HG02588 (cell line): Measurements from ENCODE around the gene FEM1B.

Source experiments
- ATAC-seq: cut with Tn5 transposase; IDR thresholded peaks from one replicate; pipeline ENCODE4 v1.9.1; 2021; ENCODE audit warnings: mild to moderate bottlenecking, moderate library complexity; ENCODE audit not compliant: unreplicated experiment

Gene FEM1B

DNA sequence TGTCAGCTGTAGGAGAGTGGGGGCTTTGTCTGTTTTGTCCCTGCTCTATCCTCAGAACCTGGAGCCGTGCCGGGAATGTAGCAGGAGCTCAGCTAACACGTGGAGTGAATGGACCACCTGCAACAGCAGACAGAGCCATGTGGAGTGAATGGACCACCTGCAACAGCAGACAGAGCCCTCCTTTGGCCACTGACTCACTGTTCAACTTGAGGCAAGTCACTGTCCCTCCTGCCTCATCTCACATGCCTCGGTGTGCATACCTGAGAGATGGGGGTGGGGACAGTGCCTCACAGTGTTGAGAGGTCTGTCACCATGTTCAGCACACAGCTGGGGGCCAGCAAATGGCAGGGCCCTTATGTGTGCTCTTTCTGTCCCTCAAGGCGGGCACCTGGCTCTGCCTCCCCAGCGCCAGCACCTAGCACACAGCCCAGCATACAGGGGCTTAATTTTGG, 27.9 kb downstream of the FEM1B start:
- no peak for ATAC-seq

DNA sequence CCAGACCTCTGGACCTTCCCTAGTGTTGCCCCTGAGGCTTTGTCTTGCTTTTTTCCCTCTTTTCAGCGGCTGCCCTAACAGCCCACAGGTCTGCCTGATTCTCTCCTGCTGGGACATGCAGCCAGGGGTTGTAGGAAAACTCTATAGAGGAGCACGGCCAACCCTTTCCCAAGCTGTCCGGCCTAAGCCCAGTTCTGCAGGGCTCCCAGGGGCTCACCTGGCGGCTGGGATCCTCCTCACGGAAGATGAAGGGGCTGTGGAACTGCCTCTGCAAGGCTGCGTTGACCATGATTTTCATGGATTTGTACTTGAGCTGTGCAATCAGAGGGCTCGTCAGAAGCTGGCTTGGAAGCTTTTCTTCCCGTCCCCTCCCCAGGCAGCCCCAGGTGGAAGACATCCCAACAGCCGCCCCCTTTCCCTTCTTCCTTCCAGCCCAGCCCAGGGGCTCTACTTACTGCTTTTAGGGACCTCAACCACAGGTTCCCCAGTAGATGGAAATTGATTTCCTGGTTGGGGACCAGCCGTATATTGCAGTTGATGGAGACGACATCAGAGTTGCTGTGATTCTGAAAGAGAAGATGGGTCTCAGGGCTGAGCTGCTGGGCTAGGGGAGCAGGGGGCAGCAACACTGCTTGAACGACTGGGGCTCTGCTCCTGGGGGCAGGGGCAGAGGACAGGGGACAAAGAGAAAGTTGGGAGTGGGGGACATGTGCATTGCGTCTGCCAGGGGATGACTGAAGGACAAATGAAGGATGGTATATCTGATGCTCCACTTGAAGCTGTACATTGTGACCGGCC, 29.8 kb downstream of the FEM1B start:
- no peak for ATAC-seq

DNA sequence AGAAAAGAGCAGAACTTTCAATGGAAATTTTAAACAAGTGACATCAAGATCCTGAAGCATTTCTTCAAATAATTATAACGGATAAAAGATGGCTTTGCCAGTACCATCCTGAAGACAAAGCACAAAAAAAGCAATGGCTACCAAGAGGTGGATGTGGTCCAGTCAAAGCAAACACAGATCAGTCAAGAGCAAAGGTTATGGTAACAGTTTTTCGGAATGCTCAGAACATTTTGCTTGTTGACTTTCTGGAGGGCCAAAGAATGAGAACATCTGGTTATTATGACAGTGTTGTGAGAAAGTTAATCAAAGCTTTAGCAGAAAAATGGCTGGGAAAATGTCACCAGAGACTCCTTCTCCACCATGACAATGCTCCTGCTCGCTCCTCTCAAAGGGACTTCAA, 31.5 kb downstream of the FEM1B start:
- ATAC-seq = no peak

DNA sequence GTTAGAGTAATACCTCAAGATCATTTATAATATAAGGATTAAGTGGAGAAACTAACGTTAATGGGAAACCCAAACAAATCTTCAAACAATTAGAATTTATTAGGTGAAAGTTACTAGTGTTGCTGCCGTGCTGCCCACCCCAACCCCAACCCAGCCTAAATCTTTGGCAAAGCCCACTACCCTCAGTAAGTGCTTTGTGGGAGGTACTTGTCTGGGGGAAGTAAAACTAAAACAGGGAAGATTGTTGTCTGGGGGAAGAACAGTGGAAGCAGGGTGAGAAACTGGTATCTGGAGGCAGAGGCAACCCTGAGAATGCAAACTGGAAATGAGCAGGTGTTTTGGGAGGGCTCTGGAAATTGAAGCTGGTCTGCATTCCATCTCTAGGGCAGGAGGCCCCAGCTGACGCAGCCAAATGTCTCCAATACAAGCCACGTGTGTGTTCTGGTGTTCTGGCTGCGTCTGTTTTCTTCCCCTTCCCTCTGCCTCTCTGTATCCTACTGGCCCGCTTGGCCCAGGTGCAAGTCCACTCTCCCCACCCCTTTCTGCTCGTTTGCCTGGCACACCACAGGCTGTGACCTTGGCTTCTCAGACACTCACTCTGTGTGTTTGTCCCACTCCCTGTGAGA, 32.7 kb downstream of the FEM1B start:
- no peak for ATAC-seq

DNA sequence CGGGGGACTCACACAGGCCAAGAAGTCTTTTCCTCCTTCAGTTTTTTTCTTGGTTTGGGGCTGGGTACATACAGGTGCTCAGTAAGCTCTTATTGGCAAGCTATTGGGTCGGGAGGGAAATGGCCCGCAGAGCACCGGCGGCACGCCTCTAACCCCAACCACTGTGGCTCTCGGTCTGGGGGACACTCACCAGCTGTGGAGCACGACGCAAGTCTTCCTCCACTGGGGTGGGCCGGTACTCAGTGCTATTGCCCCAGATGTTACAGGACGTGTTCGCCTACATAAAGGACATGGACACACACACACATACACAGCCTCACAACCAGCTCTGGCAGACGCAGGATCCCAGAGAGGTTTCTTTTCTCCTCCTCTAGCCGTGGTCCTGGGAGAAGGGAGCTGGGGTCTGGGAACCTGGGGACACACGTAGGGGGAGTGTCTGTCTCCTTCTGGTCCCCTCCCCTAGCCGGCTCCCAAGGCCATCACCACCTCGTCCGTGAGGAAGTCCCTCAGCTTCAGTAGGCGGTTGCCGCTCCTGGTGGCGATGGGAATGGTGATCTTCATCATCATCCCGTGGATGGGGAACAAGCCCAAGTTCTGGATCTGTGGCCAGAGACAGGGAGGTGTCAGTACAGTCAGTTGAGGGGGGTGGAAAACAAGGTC, 33.4 kb downstream of the FEM1B start:
- no peak for ATAC-seq

DNA sequence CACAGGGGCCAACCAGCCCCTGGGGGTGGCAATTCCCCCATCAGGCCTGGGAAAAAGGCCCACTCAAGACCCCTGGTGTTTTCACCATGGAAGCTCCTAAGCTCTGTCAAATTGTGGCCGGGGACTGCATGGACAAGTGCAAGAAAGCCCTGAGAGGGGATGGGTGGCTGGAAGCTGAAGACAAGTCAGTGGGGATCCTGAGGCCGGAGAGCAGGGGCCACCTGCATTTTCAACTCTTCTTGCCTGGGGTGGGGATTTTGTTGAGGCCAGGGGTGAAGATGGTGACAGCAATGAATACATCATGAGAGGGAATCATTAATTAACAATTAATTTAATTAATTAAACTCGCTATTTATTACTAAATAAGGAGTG, 33.9 kb downstream of the FEM1B start:
- no peak for ATAC-seq

DNA sequence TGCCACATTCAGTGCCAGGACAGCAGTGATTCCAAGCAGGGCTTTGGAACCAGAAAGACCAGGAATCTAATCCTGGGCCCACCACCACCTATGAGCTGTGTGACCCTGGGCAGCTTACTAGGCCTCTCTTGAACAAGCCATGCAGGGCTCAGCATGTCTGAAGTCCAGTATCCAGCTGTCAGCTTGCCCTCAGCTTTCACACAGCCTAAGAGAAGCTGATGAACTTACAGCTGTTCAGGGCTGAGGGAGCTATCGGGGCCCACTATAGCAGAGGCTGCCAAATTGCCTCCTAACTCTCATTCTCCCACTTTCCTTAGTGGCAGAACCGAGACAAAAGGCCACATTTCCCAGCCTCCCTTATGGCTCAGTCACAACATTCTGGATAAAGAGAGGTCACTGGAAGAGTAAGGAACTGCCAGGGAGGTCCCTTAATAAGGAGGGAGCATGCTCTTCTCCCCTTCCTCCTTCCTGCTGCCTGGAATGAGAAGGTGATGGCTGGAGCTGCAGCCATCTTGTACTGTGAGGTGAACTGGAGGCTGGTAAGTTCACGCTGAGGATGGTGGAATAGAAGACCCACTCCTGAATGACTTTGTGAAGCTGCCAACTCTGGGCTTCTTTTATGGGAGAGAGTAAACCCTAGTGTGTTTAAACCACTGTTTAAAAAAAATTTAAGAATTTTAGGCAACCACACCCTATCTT, 34.5 kb downstream of the FEM1B start:
- no peak for ATAC-seq

DNA sequence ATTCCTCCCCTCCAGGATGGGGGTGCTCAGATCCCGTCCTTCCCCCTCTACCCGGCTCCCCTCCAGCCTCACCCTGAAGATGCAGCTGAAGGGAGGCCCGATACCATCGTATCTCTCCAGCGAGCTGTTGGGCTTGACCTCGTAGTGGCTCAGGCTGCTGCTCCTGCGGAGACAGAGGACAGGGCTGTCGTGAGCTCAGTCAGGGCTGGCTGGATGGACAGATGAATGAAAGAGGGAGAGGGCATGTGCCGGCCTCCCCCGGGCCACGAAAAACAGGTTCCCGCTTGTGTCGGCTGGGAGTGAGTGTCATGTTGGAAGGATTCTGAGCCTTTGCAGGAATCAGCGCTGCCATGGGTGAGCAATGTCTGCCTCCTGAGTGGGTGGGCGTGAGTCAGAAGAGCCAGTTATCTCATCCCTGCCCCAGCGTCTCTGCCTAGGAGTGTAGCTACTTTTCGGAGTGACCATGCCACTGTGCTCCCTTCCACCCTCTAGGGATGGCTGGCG, 35.2 kb downstream of the FEM1B start:
- ATAC-seq = no peak

DNA sequence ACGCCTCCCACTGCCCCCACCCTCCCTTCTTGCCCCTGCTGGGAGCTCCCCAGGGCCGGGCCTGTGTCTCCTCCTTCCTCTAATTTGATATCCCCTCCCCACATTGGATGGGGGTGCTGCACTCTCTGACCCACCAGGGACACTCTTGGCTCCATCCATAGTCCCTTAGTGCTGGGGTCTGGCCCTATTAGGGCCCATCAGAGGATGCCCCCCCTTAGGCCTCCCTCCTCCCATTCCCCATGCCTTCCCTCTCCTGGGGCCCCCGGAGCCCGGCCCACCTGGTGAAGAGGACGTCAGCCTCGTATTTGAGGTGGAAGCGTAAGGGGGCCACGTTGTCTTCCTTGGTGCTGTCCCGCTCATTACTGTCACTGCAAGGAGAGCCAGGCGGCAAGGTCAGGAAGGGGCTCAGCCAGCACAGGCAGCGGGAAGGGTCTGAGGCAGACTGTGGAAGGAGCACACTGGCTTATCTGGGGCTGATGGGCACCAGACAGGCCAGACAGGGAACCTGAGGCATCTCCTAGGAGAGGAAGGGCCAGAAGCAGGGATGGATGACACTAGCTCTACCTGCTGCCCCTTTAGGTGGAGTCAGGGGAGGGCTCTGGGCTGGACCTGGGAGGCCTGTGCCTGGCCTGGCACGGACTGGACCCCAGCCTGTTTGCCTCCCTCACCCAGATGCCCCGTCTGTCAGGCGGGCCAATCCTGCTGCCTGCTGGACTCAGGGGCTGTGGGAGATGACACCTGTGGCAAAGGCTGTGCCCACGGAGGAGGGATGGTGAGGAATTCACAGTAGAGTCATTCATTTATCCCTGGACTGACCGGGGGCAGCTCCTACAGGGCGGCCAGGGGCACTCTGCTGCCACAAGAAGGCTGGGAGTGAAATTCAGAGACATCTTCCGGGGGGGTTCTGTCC, 36.2 kb downstream of the FEM1B start:
- ATAC-seq = no peak

DNA sequence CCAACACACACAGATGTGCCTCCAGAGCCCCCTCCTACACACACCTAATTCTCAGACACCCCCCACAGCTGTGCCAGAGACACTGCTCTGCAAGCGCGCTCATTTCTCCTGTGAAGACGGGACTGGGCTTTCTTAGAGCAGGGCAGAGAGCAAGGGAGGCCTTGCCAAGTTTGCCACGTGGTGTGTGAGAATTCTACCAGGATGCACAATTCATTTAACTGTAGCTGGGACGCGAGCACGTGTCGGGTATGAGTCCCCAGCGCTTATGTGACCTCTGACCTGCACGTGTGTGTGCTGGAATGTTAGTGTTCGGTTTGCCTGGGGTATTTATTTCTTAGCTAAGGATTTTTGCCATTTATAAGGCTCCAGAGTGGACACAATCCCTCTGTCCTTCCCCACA, 37.0 kb downstream of the FEM1B start:
- no peak for ATAC-seq

DNA sequence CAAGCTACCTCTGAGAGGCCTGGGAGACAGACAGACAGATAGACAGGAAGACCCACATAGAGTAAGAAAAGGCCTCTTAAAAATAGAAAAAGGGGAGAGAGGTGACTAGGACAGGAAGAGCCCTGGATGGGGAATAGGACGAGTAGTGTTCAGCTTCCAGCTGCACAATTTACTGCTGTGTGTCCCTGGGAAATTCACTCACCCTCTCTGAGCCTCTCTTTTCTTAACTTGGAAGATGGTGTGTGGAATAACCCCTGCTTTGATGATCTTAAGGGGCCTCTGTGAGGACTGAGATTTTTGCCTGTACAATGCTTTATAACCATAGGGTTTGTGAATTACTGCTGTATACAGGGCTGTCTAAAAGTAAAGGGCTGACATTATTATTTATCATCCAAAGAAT, 37.5 kb downstream of the FEM1B start:
- ATAC-seq = no peak

DNA sequence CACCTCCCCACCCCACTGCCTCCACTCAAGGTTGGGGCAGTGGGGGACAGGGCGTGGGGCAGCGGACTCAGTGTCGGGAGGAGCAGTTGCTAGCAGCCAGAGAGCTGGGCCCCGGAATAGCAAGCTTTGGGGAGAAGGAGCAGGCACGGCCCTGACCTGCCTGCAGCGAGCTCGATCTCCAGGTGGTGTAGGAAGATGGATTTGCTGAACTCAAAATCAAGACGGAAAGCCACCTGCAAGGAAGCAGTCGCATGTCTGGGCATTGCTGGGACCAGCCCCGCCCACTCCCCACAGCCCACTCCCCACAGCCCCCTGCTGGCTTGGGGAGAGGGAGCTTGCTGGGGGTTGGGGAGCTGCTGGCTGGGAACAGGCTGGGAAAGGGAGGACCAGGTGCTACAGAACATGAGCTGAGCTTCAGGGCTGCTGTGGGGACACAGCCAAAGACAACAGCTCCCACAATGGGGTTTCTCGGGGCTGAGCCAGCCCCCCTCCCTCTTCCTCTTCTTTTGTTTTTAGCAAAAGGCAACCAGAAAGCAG, 38.0 kb downstream of the FEM1B start:
- ATAC-seq = no peak

DNA sequence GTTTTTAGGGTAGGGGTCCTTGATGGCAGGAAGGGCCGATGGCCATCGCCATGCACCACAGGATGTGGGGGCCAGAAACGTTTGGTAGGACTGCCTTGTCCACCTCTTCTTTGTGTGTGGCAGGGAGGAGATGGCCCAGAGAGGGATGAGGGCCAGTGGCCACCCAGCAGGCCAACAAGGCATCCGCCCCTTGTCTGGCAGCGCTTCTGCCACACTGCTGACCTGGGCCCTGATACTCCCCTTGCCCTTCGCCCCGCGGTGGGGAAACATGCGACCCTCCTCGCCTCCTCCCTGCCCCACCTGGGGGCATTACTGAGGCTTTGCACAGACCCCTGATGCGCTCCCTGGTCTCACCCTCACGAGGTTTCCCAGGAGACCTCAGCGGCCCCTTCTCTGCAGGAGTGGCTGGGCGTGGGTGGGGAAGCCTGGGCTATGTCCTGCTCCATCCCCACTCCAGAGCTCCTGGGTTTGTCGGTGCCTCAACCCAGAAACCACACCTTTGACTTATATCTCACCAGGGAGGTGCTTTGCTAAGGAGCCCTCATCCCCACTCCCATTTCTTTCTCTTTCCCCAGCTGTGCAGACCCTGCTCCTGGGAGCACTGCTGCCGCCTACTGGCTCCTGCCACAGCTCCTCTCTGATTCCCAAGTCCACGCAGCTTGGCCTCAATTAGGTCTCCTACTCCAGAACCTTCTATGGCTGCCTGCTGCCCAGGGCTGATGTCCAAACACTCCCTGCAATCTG, 38.7 kb downstream of the FEM1B start:
- no peak for ATAC-seq

DNA sequence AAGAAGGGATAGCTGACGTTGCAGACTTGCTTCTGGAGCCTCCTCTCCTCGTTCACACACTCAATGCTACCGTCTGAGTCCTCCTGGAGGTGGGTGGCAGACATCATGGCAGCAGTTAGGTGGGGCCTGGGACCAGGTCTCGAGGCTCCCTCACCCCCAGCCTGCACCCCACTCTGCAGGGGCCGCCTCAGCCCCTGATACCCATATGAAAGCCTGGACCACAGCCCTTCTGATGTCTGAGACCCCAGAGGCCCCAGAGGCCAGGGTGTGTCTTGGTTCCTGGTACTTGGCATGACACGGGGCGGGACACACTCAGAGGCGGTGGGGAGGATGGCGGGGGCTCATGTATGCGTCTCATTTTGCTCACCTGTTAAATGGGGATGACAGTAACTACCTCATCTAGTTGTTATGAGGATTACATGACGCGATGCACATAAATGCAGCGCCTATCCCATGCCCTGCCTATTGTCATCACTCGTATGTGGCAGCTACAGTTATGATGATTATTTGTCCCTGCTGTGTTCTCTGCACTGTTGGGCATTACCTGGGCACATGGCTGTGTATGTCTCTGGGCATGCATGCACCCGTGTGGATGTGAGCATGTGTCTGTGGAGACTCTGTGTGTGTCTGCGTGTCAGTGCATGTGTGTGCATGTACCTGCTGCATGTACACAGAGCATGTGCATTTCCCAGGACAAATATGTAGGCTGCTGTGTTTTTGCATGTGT, 39.9 kb downstream of the FEM1B start:
- ATAC-seq = no peak

DNA sequence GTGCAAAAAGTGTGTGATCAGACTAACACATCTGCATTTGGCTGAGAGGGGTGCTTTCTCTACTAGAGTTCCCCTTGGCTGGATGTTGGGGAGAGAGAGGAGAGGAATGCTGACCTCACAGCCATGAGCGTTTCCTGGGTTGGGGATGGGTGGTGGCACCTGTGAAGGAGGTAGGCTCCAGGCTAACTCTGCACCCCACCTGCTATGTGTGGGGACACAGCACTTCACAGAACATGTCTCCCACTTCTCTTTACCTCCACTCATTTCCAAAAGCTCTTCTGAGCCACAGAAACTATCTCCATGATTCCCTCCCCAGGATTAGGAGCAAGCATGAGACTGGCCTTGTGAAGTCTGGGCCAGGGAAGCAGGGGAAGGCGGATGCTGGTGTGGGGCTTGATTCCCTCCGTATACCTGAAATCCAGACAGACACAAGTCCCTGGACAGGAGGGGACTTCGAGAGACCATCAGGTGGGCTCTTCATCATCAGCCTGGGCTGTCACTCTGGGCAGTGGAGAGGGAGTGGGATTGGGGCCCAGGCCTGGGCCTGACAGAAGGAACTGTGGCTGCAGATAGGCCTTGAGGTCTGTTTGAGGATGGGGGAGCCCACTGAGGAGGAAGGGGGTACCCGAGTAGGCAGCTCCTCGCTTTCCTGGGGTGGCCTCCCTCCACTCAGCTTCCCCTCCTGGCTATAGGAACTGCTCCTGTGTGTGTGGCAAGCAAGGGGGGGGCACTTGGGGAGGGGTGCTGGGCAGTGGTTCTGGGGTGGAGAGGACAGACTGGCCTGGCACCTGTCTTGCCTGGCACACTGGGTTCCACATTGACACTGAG, 40.7 kb downstream of the FEM1B start:
- no peak for ATAC-seq

DNA sequence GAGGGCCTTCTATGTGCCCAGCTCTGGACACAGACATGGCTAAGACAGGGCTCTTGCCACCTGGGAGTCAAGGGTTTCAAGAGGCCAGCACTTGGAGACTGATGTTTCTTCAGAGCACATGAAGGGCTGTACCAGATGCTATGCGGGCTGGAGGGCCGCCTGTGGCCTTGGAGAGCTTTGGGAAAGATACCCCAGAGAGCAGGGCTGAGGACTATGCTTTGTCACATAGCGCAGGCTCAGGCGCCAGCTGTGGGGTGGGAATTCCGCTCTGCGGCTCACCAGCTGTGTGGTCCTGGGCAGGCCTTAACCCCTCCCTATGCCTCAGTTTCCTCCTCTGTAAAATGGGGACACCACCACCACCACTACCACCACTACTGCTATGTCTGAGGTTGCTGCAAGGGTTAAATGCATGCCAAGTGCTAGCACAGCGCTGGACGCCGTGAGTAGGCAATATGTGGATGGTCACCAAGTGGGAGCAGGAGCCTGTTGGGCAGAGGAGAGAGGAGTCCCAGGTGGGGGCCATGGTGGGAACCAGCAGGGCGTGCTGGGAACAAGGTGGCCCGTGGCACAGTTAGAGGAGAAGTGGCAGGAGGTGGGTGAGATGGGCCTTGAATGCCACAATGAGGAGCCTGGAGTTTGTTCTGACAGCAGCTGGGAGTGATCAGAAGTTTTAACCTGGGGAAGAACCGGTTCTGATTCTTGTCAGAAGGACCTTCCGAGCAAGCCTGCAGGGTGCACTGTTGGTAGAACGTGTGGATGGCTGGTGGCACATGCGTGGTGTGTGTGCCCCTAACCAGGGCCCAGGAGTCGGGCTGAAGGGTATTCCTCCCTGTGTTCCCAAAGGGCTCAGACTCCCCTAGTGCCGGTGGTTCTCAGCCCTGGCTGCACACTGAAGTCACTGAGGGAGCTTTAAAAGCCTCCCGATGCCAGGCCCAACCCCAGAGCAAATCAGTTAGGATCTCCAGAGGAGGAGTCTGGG, 41.7 kb downstream of the FEM1B start:
- ATAC-seq = no peak

DNA sequence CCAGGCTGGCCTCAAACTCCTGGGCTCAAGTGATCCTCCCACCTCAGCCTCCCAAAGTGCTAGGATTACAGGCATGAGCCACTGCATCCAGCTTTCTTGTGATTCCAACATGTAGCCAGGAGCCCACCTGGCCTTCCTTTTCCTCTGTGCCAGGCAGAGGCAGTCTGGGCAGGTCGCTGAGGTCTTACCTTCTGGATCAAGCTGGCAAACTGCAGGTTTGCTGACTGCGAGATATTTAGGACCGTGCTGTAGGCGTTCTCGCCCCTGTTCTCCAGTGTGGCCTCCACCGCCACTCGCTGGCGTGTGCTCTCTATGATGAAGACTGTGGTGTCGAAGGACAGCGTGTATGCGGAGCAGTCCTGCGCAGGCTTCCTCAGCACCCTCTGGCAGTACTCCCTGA, 42.5 kb downstream of the FEM1B start:
- ATAC-seq = no peak
